ENCODE data around the gene DDX25. TPM values are rescaled to one million over a fixed set of nuclear protein-coding genes. Genes with fewer than 3 reads are reported as not detected.
A peak's percentile ranks its signal among the peaks of the same experiment; 100 is the strongest.

The DDX25 gene
- total and polyA plus RNA-seq, 2 of the 8 experiments (the other 6 are each of a cell fraction or from before 2014, with no cell fraction given) = 17.6 to 17.9 TPM

GRCh38 chr11:125903711-125904659, at the start of gene DDX25 (continued):
- no peak for TF ChIP-seq ATF2 (IDR thresholded peaks at IDR 0.05; ENCODE audit: low read length)
- peak; percentile 21 for TF ChIP-seq CTBP2 (IDR thresholded peaks at IDR 0.05; ENCODE audit: borderline replicate concordance, insufficient read depth, insufficient read length, low read length)
- peak; percentile 78 for TF ChIP-seq KDM1A (IDR thresholded peaks at IDR 0.05; ENCODE audit: borderline replicate concordance, low read length)
- TF ChIP-seq POU5F1 (IDR thresholded peaks at IDR 0.05; ENCODE audit: low read depth, low read length) = no peak
- TF ChIP-seq, protein P1, sequence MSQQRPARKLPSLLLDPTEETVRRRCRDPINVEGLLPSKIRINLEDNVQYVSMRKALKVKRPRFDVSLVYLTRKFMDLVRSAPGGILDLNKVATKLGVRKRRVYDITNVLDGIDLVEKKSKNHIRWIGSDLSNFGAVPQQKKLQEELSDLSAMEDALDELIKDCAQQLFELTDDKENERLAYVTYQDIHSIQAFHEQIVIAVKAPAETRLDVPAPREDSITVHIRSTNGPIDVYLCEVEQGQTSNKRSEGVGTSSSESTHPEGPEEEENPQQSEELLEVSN (IDR thresholded peaks at IDR 0.05) = peak; percentile 100
- TF ChIP-seq POLR2A (IDR thresholded peaks at IDR 0.05; ENCODE audit: control extremely low read depth in 1 of 2, low read depth in 2 of 2, low read length in 2 of 2) = 0 out of 3 replicates have a peak, but pooled peaks of 1 of the 2 experiments have one; percentile 20
- peak; percentile 93 for TF ChIP-seq KDM4A (IDR thresholded peaks at IDR 0.05; ENCODE audit: low read depth, low read length, severe bottlenecking)
- 0 out of 3 replicates have a peak, but pooled peaks of 1 of the 2 experiments have one; percentile 2 for TF ChIP-seq EP300 (IDR thresholded peaks at IDR 0.05; ENCODE audit: borderline replicate concordance in 1 of 2, low read depth in 2 of 2, low read length in 2 of 2)
- TF ChIP-seq TBP (IDR thresholded peaks at IDR 0.05; ENCODE audit: low read depth, low read length) = no peak; the same call in 1 of the 2 replicates
- no peak for TF ChIP-seq BCL11A (IDR thresholded peaks at IDR 0.05; ENCODE audit: low read depth in 2 of 2, low read length in 2 of 2)
- TF ChIP-seq KDM5A (IDR thresholded peaks at IDR 0.05; ENCODE audit: low read length) = no peak
- peak; percentile 51; the same call in 1 of the 2 replicates for TF ChIP-seq CHD2 (IDR thresholded peaks at IDR 0.05; ENCODE audit: low read length)
- TF ChIP-seq, protein P2, sequence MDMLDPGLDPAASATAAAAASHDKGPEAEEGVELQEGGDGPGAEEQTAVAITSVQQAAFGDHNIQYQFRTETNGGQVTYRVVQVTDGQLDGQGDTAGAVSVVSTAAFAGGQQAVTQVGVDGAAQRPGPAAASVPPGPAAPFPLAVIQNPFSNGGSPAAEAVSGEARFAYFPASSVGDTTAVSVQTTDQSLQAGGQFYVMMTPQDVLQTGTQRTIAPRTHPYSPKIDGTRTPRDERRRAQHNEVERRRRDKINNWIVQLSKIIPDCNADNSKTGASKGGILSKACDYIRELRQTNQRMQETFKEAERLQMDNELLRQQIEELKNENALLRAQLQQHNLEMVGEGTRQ (IDR thresholded peaks at IDR 0.05; ENCODE audit: low read length) = peak; percentile 61; the same call in 1 of the 2 replicates
- TF ChIP-seq TAF1 (IDR thresholded peaks at IDR 0.05; ENCODE audit: low read depth, low read length) = peak; percentile 17; the same call in 1 of the 2 replicates
- TF ChIP-seq PHF8 (conservative IDR thresholded peaks at IDR 0.05; ENCODE audit: low read depth, low read length) = peak; percentile 58
- TF ChIP-seq, protein P3, sequence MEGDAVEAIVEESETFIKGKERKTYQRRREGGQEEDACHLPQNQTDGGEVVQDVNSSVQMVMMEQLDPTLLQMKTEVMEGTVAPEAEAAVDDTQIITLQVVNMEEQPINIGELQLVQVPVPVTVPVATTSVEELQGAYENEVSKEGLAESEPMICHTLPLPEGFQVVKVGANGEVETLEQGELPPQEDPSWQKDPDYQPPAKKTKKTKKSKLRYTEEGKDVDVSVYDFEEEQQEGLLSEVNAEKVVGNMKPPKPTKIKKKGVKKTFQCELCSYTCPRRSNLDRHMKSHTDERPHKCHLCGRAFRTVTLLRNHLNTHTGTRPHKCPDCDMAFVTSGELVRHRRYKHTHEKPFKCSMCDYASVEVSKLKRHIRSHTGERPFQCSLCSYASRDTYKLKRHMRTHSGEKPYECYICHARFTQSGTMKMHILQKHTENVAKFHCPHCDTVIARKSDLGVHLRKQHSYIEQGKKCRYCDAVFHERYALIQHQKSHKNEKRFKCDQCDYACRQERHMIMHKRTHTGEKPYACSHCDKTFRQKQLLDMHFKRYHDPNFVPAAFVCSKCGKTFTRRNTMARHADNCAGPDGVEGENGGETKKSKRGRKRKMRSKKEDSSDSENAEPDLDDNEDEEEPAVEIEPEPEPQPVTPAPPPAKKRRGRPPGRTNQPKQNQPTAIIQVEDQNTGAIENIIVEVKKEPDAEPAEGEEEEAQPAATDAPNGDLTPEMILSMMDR (IDR thresholded peaks at IDR 0.05; ENCODE audit: control extremely low read depth in 1 of 3, insufficient read depth in 1 of 3, low read depth in 1 of 3, low read length in 3 of 3) = no peak
